ENCODE measurements around the gene RHOJ. TPM values are rescaled to one million over a fixed set of nuclear protein-coding genes. Genes with fewer than 3 reads are reported as not detected.

RHOJ gene
- polyA plus RNA-seq, 1 donor from 2014 or later: 0.10 TPM

GRCh38 chr14:63205044-63205575 lies 867 bp downstream of the RHOJ start:
- Histone ChIP-seq H3K9me2 (ENCODE audit: insufficient read depth, low read length) (no peaks in the 10 kb centered on the region), H3K9ac (ENCODE audit: low read length) (no peak overlapping the region), H3K27ac (ENCODE audit: low read length) (no peak overlapping the region), H3F3A (ENCODE audit: insufficient read depth, low read length, poor library complexity, severe bottlenecking) (no peaks in the 10 kb centered on the region), H3K36me3 (ENCODE audit: insufficient read depth, low read length) (no peaks in the 10 kb centered on the region), H3K9me3 (ENCODE audit: low read length) (no peaks in the 10 kb centered on the region), H3K79me2 (replicated peaks; ENCODE audit: insufficient read depth, low read length) (no peaks in the 10 kb centered on the region), H4K20me1 (ENCODE audit: insufficient read depth) (no peaks in the 10 kb centered on the region), H3K4me3 (ENCODE audit: low read length) (peak overlapping the region; percentile 60), H3K4me2 (ENCODE audit: low read length) (no peak overlapping the region), H2AFZ (ENCODE audit: low read depth, low read length) (no peak overlapping the region), H3K27me3 (ENCODE audit: insufficient read depth, low read depth, low read length) (no peaks in the 10 kb centered on the region)
- TF ChIP-seq RAD21 (conservative IDR thresholded peaks at IDR 0.05) (no peak), EZH2 (IDR thresholded peaks at IDR 0.05; ENCODE audit: borderline replicate concordance, insufficient read depth, low read length, poor library complexity, severe bottlenecking) (no peak), REST (IDR thresholded peaks at IDR 0.05; ENCODE audit: borderline replicate concordance) (no peak), MXI1 (conservative IDR thresholded peaks at IDR 0.05; ENCODE audit: poor library complexity, severe bottlenecking) (no peak), POLR2AphosphoS5 (IDR thresholded peaks at IDR 0.05) (no peak), SMC3 (conservative IDR thresholded peaks at IDR 0.05; ENCODE audit: poor library complexity) (no peak), TAF1 (IDR thresholded peaks at IDR 0.05; ENCODE audit: low read depth) (no peak), CTCF (IDR thresholded peaks at IDR 0.05; ENCODE audit: poor library complexity, severe bottlenecking) (no peak), EP300 (conservative IDR thresholded peaks at IDR 0.05; ENCODE audit: poor library complexity, severe bottlenecking) (no peak)

- H3K27ac ChIP-seq (ENCODE audit: low read length): no peak overlapping the region
- H3K4me2 ChIP-seq (ENCODE audit: low read length): no peak overlapping the region
- H3K4me3 ChIP-seq (ENCODE audit: low read length): no peak overlapping the region
- H2AFZ ChIP-seq (ENCODE audit: low read depth, low read length): no peak overlapping the region
- no peaks in the 10 kb centered on the region for H3K9me2 ChIP-seq (ENCODE audit: insufficient read depth, low read length)
- no peaks in the 10 kb centered on the region for H3K9me3 ChIP-seq (ENCODE audit: low read length)
- no peaks in the 10 kb centered on the region for H3K36me3 ChIP-seq (ENCODE audit: insufficient read depth, low read length)
- H4K20me1 ChIP-seq (ENCODE audit: insufficient read depth): no peaks in the 10 kb centered on the region
- no peaks in the 10 kb centered on the region for H3K27me3 ChIP-seq (ENCODE audit: insufficient read depth, low read depth, low read length)
- no peaks in the 10 kb centered on the region for H3K79me2 ChIP-seq (replicated peaks; ENCODE audit: insufficient read depth, low read length)
- TF ChIP-seq MXI1 (conservative IDR thresholded peaks at IDR 0.05; ENCODE audit: poor library complexity, severe bottlenecking) (no peak), REST (IDR thresholded peaks at IDR 0.05; ENCODE audit: borderline replicate concordance) (no peak), EZH2 (IDR thresholded peaks at IDR 0.05; ENCODE audit: borderline replicate concordance, insufficient read depth, low read length, poor library complexity, severe bottlenecking) (no peak), POLR2AphosphoS5 (IDR thresholded peaks at IDR 0.05) (no peak), SMC3 (conservative IDR thresholded peaks at IDR 0.05; ENCODE audit: poor library complexity) (no peak), RAD21 (conservative IDR thresholded peaks at IDR 0.05) (no peak), EP300 (conservative IDR thresholded peaks at IDR 0.05; ENCODE audit: poor library complexity, severe bottlenecking) (no peak), CTCF (IDR thresholded peaks at IDR 0.05; ENCODE audit: poor library complexity, severe bottlenecking) (no peak), TAF1 (IDR thresholded peaks at IDR 0.05; ENCODE audit: low read depth) (no peak)
- no peak overlapping the region for H3K9ac ChIP-seq (ENCODE audit: low read length)
- H3F3A ChIP-seq (ENCODE audit: insufficient read depth, low read length, poor library complexity, severe bottlenecking): no peaks in the 10 kb centered on the region
Observed at GRCh38 chr14:63205866-63206265, 1.6 kb downstream of the RHOJ start.
